Embryonic facial prominence (tissue), 1 donor: ENCODE results near the gene USP49.
"Not testable (repeated sequence)": the region's sequence is repeated elsewhere in the genome, so short reads cannot be mapped to it uniquely, and the experiment has no call there.

Experiments
- DNase-seq: peaks from one replicate; pipeline ENCODE4 v3.0.0-alpha.2; 2016; ENCODE audit errors: extremely low spot score

Gene USP49

GRCh38 chr6:41780551-41781365, 114.4 kb downstream of the USP49 start, which contains the start of gene PRICKLE4:
TSS of gene PRICKLE4 (plus strand) at chr6:41780782. CDS start at chr6:41783474, 2,692 bp downstream.
- DNase-seq, result no peak

DNA sequence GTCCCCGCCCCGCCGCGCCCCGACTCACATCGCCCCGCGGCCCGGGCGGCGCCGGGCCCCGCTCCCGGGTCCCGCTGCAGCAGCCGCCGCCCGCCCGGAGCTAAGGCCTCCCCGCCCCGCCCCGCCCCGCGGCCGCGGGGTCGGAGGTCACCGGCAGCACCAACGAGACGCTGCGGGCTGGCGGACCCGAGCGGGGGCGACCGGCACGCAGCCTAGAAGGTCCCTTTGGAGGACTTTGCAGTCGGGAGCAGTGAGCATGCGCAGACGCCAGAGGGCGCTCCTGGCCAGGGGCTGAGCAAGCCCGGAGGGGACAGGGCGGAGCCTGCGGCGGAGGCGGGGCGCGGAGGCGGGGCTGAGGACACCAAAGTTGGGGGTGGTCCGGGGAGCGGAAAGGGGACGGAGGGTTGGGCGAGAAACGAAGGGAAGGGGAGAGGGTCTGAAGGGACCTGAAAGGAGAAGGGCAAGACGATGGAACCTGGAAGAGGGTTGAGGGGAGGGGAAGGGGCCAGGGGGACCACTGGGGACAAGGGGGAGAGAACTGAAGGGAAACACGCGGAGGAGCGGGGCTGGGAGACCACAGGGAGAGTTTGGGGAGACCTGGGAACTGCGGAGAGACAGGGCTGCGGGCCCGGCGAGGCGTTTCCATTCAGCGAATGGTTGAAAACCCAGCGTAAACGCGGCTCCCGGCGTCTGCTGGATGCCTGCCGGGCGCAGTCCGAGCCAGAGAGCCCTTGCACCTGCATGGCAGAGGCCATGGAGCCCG, 115.2 kb downstream of the USP49 start, which contains the start of gene FRS3:
FRS3 (minus strand) TSS at position 113 of the 763 bp plus-strand sequence. CDS start 2,913 bp downstream, outside the sequence.
- peak; percentile 87 for DNase-seq

GRCh38 chr6:41779336-41779735, 115.8 kb downstream of the USP49 start:
- DNase-seq, result no peak

DNA sequence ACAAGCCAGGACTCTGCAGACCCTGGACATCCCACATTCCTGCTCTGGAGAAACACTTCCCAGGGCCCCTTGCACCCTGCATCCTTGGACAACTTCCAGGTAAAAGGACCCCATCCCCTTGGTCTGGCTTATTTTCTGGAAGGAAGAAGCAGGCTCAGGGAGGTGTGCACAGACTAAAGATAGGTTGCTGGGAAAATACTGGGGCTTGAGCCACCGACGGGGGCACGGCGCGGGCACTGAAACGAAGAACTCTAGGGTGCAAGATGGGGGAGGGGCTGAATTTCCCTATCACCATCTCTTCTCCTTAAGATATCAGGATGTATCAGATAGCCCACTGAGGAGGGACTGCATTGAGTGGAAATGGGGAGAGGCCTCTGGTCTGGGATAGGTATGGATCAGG, 116.3 kb downstream of the USP49 start:
- no peak for DNase-seq

GRCh38 chr6:41777551-41778285, 117.5 kb downstream of the USP49 start:
- DNase-seq, result no peak

GRCh38 chr6:41775293-41775882, 119.8 kb downstream of the USP49 start:
- DNase-seq, result no peak

- DNase-seq, result no peak
Measured at GRCh38 chr6:41774841-41775240, 120.3 kb downstream of the USP49 start.

DNA sequence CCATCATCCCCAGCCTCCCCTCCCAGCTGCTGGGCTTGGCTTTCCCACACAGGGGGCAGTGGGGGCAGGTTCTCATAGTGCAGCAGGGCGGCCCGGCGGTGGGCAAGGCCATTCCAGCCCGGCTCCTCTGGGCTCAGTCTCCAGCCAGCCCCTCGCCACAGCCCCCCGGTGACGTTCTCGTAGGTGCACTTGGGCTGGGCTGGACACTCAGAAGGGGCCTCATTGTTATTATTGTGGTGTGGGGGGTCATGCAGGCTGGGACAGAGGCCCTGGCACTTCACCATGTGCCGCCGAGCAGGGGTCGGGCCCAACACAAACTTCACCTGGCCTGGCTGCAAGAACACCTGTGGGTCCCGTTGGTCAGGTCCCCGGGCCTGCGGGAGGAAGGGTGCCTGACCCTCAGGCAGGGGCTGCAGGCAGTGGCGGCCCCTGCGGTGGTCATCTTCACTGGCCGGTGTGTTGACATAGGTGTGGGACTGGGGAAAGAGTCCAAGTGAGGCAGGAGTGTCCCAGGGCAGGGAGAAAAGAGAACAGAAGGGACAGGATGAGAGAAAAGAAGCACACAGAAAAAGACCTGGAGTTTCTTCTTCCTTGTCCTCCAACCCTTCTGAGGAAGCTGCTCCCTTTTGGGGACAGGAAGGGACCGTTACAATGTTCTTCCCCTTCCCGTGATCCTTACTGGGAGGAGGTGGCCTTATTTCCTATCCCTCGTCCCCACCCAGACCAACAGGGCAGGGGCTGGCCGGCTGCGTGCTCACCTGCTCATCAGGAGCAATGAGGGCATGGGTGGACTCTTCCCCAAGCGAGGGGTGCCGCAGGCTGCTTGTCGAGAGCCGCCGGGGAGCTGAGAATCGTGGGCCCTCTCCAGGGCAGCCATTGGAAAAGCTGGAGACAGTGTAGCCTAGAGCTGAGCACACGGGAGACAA, 123.9 kb downstream of the USP49 start:
- no peak for DNase-seq

- no peak for DNase-seq
Measured at GRCh38 chr6:41770381-41771057, 124.7 kb downstream of the USP49 start.

- no peak for DNase-seq
Measured at GRCh38 chr6:41769376-41769775, 125.8 kb downstream of the USP49 start.

DNA sequence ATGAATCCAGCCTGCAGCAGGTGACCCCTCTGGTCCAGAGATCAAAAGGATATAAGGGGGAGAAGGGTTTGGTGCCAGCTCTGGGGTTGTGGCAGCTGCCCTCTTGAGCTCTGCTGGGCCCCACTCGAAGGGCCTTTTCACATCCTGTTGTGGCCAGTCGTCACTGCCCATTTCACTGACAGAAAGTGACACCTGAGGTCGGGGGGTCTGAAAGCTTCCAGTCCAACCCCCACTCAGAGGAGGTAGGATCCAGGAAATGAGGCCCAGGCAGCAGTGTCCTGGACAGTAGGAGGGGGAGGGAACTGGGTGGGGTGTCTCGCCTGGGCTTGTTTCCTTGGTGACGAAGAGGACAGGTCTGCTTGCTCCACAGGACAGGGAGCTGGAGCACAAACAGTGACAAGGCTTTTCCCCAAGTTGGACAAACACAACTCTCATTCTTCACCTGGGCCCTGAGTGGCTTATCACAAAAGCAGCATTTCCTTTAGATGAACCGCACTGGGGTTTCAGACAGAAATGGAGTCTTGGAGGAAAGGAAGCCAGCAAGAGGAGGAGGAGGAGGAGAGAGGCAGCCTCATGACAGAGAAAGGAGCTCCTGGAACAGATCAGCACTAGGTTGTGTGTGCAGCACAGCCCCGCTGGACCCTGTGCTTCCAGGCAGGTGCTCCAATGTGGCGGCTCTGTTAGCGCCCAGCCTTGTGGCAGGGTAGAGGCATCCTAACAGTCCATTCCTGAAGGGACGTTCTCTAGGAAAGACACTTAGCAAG, 126.4 kb downstream of the USP49 start:
- DNase-seq, result no peak

- no peak for DNase-seq
Measured at GRCh38 chr6:41767112-41767833, 127.9 kb downstream of the USP49 start.

DNA sequence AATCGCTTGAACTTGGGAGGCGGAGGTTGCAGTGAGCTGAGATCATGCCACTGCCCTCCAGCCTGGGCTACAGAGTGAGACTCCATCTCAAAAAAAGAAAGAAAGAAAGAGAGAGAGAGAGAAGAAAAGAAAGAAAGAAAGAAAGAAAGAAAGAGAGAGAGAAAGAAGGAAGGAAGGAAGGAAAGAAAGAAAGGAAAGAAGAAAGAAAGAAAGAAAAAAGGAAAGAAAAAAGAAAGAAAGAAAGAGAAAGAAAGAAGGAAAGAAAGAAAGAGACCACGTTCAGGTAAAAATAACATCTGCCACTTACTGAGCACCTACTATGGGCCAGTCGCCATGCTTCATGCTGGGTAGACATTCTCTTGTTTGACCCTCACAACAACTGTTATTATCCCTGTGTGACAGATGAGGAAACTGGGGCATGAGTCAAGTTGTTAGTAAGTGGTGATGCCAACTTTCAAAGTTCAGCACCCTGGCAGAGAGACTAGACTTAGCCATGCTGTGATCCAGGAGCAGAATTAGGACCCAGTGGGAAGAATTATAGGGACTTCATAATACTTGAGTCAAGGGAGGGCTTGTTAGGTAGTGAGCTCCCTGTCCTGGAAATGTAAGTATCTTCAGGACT, 129.0 kb downstream of the USP49 start:
- DNase-seq, result not testable (repeated sequence)

- DNase-seq, result no peak
Measured at GRCh38 chr6:41763470-41763869, 131.7 kb downstream of the USP49 start.

GRCh38 chr6:41759905-41760579, 135.1 kb downstream of the USP49 start:
- DNase-seq, result no peak

DNA sequence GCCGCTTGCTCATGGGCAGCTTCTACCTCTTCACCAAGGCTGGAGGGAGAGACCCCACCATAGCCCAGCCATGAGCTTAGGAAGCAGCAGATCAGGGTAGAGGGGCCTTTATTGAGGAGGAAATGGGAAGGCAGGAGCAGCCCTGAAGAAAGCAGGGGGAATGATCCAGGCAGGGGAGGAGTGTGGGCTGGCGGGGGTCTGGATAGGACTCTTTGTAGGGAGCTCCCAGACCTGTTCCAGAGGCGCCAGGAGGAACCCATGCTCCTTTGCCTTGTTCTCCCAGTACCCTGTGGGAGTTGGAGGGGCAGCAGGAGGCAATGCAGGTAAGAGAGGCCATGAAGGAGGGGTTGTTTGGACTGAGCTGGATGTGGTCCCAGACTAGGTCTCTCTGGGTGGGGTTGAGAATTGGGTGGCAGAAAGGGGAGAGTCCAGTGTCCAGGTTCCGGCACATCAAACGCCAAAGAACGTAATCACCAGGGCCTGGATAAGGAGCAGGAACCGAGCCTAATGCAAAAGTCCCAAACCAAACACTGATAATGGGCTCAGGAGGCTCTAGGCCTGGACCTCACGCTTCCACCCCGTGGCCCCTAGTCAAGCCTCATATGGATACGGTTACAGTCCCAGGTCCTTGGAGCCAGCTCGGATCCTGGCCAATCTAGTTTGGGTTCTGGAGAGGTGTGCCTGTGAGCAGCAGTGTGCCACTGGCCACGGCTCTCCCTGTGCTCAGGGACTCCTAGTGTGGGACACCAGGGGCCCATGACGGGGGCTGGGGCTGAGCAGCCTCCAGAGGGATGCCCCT, 135.9 kb downstream of the USP49 start:
- DNase-seq, result no peak

- DNase-seq, result no peak
Measured at GRCh38 chr6:41758641-41759035, 136.5 kb downstream of the USP49 start.
